DOHH2 (cell line): Measurements from ENCODE around the gene PHC2.

ENCODE experiments used
- CTCF ChIP-seq: fragments of 200-600 bp; sonication (generic); IDR thresholded peaks from one replicate; pipeline ENCODE4 v1.5.1; 2014; ENCODE audit warnings: antibody characterized with exemption, mild to moderate bottlenecking, low read depth, low read length; ENCODE audit not compliant: poor library complexity, severe bottlenecking
- EZH2phosphoT487 ChIP-seq: fragments of 200-600 bp; sonication (generic); IDR thresholded peaks from 2 replicates; pipeline ENCODE4 v1.6.1; 2017; ENCODE audit warnings: borderline replicate concordance, mild to moderate bottlenecking, antibody characterized with exemption, low read length, moderate library complexity, mixed read lengths

GRCh38 chr1:33462405-33463164 is 31.7 kb upstream of the PHC2 start:
- TF ChIP-seq CTCF (no peak), EZH2phosphoT487 (no peak)
